Measurements from ENCODE around the gene MBIP. TPM values are rescaled to one million over a fixed set of nuclear protein-coding genes. Genes with fewer than 3 reads are reported as not detected.
"Not testable (repeated sequence)": the region's sequence is repeated elsewhere in the genome, so short reads cannot be mapped to it uniquely, and the experiment has no call there.

Gene MBIP
- total RNA-seq, 1 donor, result 17.4 TPM

DNA sequence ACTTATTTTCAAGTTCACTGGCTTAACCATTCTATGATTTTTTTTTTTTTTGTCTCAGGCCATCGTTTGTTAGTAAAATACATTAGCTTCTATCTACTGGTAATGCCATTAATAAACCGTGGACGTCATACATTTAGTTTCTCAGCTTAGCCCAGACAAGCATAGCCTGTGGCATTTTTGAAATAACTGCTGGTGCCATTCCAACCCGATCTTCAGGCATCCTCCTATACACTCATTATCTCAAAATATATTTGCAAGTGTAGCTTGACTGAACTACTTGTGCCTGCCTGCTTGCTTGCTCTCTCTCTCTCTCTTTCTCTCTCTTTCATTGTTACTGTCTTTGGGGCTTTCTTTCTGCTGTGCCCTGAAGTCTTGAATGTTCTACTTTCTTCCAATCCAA lies 12.7 kb upstream of the MBIP start:
- H3K9me3 ChIP-seq (ENCODE audit: low read depth, low read length), result no peaks in the 10 kb centered on the region
- no peaks in the 10 kb centered on the region for H3K36me3 ChIP-seq (ENCODE audit: insufficient read depth, low read length)
- no peak overlapping the region for H2AFZ ChIP-seq (ENCODE audit: low read length)
- no peak overlapping the region for H3K27ac ChIP-seq (ENCODE audit: low read depth, low read length)
- TF ChIP-seq, protein P1, sequence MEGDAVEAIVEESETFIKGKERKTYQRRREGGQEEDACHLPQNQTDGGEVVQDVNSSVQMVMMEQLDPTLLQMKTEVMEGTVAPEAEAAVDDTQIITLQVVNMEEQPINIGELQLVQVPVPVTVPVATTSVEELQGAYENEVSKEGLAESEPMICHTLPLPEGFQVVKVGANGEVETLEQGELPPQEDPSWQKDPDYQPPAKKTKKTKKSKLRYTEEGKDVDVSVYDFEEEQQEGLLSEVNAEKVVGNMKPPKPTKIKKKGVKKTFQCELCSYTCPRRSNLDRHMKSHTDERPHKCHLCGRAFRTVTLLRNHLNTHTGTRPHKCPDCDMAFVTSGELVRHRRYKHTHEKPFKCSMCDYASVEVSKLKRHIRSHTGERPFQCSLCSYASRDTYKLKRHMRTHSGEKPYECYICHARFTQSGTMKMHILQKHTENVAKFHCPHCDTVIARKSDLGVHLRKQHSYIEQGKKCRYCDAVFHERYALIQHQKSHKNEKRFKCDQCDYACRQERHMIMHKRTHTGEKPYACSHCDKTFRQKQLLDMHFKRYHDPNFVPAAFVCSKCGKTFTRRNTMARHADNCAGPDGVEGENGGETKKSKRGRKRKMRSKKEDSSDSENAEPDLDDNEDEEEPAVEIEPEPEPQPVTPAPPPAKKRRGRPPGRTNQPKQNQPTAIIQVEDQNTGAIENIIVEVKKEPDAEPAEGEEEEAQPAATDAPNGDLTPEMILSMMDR (IDR thresholded peaks at IDR 0.05; ENCODE audit: extremely low read depth, low read depth, low read length), result no peak
- no peaks in the 10 kb centered on the region for H4K20me1 ChIP-seq (ENCODE audit: insufficient read depth, low read length)
- no peaks in the 10 kb centered on the region for H3K4me1 ChIP-seq (ENCODE audit: insufficient read depth, low read length)
- DNase-seq (ENCODE audit: insufficient read length, low spot score, missing footprints), result no peak
- H3K27me3 ChIP-seq (ENCODE audit: insufficient read depth, low read length), result no peaks in the 10 kb centered on the region
- no peak overlapping the region for H3K4me2 ChIP-seq (ENCODE audit: insufficient read depth, low read length)
- no peak overlapping the region for H3K4me3 ChIP-seq (ENCODE audit: insufficient read depth, low read length)
- no peaks in the 10 kb centered on the region for H3K79me2 ChIP-seq (ENCODE audit: insufficient read depth, low read length)

DNA sequence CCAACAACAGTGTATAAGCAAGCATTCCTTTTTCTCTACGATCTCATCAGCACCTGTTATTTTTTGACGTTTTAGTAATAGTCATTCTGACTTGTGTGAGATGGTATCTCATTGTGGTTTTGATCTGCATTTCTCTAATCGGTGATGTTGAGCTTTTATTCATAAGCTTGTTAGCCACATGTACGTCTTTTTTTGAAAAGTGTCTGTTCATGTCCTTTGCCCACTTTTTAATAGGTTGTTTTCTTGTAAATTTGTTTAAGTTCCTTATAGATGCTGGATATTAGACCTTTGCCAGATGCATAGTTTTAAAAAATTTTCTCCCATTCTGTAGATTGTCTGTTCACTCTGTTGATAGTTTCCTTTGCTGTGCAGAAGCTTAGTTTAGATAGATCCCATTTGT lies 7.1 kb upstream of the MBIP start:
- not testable (repeated sequence) for H3K36me3 ChIP-seq (ENCODE audit: insufficient read depth, low read length); H3K27ac ChIP-seq (ENCODE audit: low read depth, low read length); H3K79me2 ChIP-seq (ENCODE audit: insufficient read depth, low read length); H3K27me3 ChIP-seq (ENCODE audit: insufficient read depth, low read length); H3K9me3 ChIP-seq (ENCODE audit: low read depth, low read length); H2AFZ ChIP-seq (ENCODE audit: low read length); H4K20me1 ChIP-seq (ENCODE audit: insufficient read depth, low read length); H3K4me3 ChIP-seq (ENCODE audit: insufficient read depth, low read length); DNase-seq (ENCODE audit: insufficient read length, low spot score, missing footprints); H3K4me2 ChIP-seq (ENCODE audit: insufficient read depth, low read length); H3K4me1 ChIP-seq (ENCODE audit: insufficient read depth, low read length)

DNA sequence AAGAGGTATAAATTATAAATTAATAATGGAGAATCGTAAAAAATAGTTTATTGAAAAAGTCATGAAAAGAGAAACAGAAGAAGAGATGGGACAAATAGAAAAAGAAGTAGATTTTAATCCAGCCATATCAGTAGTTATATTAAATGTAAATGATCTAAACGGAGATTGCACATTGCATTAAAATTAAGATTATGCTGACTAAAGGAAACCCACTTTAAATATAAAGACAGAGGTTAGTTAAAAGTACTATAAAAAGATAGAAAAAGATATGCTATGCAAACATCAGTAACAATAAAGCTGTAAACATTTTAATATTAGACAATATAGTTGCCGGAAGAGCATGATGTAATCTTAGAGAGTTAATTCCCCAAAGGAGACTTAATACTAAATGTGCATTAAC lies 5.4 kb upstream of the MBIP start:
- peaks cover 2% of the 10 kb centered on the region for H3K4me1 ChIP-seq (ENCODE audit: insufficient read depth, low read length)
- no peak for DNase-seq (ENCODE audit: insufficient read length, low spot score, missing footprints)

DNA sequence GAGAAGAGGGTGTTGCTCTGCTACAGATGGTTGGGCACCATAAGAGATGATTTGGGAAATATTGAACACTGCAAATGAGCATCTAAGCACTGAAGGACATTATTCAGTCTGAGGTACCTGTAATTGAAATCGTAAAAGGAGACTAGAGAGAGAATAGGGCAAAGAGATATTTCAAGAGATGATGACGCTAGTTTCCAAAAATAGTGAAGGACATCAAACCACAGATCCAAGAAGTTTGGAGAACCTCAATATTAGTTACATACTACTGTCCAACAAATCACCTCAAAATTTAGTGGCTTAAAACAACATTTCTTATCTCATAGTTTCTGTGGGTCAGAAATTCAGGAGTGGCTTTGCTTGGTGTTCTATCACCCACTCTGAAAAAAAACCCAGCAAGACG lies 4.5 kb upstream of the MBIP start:
- Histone ChIP-seq H3K27me3 (ENCODE audit: insufficient read depth, low read length) (peaks cover 12% of the 10 kb centered on the region), H3K27ac (ENCODE audit: low read depth, low read length) (no peak overlapping the region), H4K20me1 (ENCODE audit: insufficient read depth, low read length) (no peaks in the 10 kb centered on the region), H3K4me2 (ENCODE audit: insufficient read depth, low read length) (no peak overlapping the region), H3K36me3 (ENCODE audit: insufficient read depth, low read length) (no peaks in the 10 kb centered on the region), H3K9me3 (ENCODE audit: low read depth, low read length) (no peaks in the 10 kb centered on the region), H3K79me2 (ENCODE audit: insufficient read depth, low read length) (peaks cover 5% of the 10 kb centered on the region), H3K4me1 (ENCODE audit: insufficient read depth, low read length) (peaks cover 5% of the 10 kb centered on the region), H3K4me3 (ENCODE audit: insufficient read depth, low read length) (no peak overlapping the region), H2AFZ (ENCODE audit: low read length) (no peak overlapping the region)
- DNase-seq (ENCODE audit: insufficient read length, low spot score, missing footprints), result no peak
- TF ChIP-seq, protein P1 (IDR thresholded peaks at IDR 0.05; ENCODE audit: extremely low read depth, low read depth, low read length), result no peak

More for the DNA sequence above, 5.4 kb upstream of the MBIP start:
- Histone ChIP-seq H3K4me2 (ENCODE audit: insufficient read depth, low read length) (no peak overlapping the region), H3K9me3 (ENCODE audit: low read depth, low read length) (no peaks in the 10 kb centered on the region), H3K36me3 (ENCODE audit: insufficient read depth, low read length) (no peaks in the 10 kb centered on the region), H3K4me3 (ENCODE audit: insufficient read depth, low read length) (no peak overlapping the region), H3K79me2 (ENCODE audit: insufficient read depth, low read length) (no peaks in the 10 kb centered on the region), H4K20me1 (ENCODE audit: insufficient read depth, low read length) (no peaks in the 10 kb centered on the region), H2AFZ (ENCODE audit: low read length) (no peak overlapping the region), H3K27me3 (ENCODE audit: insufficient read depth, low read length) (peaks cover 12% of the 10 kb centered on the region), H3K27ac (ENCODE audit: low read depth, low read length) (no peak overlapping the region)
- TF ChIP-seq, protein P1 (IDR thresholded peaks at IDR 0.05; ENCODE audit: extremely low read depth, low read depth, low read length), result no peak
